BLaER1 (cell line): Measurements from ENCODE around the gene RAB30.

Experiments used
- H3K27ac ChIP-seq: shearing (Covaris generic); formaldehyde crosslinking; 2 replicates; pipeline ENCODE4 v1.8.1; 2022
- H3K27me3 ChIP-seq: shearing (Covaris generic); formaldehyde crosslinking; 2 replicates; pipeline ENCODE4 v1.8.1; 2022
- H3K36me3 ChIP-seq: shearing (Covaris generic); formaldehyde crosslinking; 2 replicates; pipeline ENCODE4 v1.8.1; 2022
- H3K4me1 ChIP-seq: shearing (Covaris generic); formaldehyde crosslinking; 2 replicates; pipeline ENCODE4 v1.8.1; 2022
- H3K4me2 ChIP-seq: shearing (Covaris generic); formaldehyde crosslinking; 2 replicates; pipeline ENCODE4 v1.8.1; 2022
- H3K4me3 ChIP-seq: shearing (Covaris generic); formaldehyde crosslinking; 2 replicates; pipeline ENCODE4 v1.8.1; 2022
- H3K9ac ChIP-seq: shearing (Covaris generic); formaldehyde crosslinking; 2 replicates; pipeline ENCODE4 v1.8.1; 2022
- H3K9me3 ChIP-seq: shearing (Covaris generic); formaldehyde crosslinking; 2 replicates; pipeline ENCODE4 v1.8.1; 2022
- H4K20me1 ChIP-seq: shearing (Covaris generic); formaldehyde crosslinking; 2 replicates; pipeline ENCODE4 v1.8.1; 2022
- Cebpa-rat ChIP-seq: shearing (Covaris generic); IDR thresholded peaks from 2 replicates; pipeline ENCODE4 v1.8.1; 2022

The RAB30 gene

DNA sequence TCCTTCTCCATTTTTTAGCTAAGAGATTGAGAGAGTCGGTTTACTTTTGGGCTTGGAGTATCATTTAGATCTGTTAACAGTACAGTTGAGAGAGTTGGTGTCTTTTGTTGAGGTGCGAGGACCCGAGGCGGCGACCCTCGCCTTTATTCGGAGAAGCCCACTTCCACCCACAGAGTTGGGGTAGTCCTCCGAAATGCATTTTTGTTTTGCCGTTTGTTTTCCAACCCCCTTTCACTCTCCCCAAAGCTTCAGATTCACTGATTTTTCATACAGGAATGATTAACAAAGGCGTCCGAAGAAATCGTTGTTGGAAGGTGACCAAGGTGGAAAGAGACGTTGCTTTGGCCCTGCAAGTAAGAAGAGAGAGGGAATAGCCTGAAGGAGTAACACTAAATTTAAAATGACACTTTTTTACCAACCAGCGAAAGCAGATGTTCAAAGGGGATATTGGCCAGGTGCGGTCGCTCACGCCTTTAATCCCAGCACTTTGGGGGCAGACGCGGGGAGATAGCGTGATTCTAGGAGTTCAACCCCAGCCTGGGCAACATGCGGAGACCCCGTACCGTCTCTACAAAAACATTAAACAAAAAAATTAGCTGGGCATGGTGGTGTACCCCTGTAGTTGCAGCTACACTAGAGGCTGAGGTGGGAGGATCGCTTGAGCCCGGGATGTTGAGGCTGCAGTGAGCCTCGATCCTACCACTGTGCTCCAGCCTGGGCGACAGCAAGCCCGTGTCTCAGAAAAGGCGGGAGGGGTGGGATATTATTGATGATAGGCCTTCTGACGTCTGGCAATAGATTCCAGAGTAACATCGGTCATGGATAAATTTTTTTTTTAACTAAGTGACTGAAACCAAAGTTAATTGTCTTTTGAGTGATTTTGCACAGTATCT, 899 bp upstream of the RAB30 start:
- TF ChIP-seq Cebpa-rat, result no peak
- H3K9ac ChIP-seq, result peak overlapping the region; percentile 93
- H3K36me3 ChIP-seq, result peaks cover 32% of the 10 kb centered on the region
- no peaks in the 10 kb centered on the region for H3K9me3 ChIP-seq
- H3K27ac ChIP-seq, result peak overlapping the region; percentile 95
- peak overlapping the region; percentile 91 for H3K4me2 ChIP-seq
- peaks cover 34% of the 10 kb centered on the region for H3K27me3 ChIP-seq
- peak overlapping the region; percentile 76 for H3K4me3 ChIP-seq
- H3K4me1 ChIP-seq, result peaks cover 24% of the 10 kb centered on the region
- H4K20me1 ChIP-seq, result peaks cover 8% of the 10 kb centered on the region; the same call in 1 of the 2 replicates

DNA sequence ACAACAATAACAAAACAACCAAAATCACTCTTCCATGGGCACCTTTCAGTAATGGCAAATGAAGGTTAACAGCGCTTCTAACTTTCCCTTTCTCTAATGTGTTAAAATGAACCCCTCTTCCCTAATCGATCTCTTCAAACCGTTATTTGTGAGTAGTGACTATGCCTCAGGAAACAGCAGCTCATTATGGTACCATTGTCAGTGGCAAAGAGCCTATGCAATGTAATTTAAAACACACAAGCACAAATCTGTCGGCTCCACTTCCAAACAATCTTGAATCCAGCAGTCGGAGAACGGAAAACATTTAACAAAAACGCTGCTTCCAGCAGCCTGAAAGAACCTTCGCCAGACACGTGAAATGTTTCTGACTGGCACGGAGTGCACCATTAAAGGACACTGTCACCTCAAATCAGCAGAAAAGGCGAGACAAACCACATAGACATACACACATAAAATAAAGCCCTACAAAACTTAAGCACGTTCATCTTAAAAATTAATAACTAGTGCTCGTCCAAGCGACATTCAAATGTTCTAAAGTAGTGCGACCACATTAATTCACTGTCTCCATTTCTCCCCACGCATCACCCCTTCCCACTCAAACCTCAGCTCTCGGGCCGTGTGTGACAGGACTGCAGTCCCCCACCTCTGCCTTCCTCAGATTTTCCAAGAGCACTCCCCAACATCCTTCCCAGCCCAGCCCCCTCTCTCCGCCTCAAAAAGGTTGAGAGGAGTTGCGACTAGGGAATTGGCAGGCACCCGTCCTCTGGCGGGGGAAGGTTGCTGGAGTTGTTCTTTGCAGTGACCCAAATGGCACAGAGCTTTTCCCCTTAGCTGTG, 748 bp downstream of the RAB30 start:
- Histone ChIP-seq H3K36me3 (peaks cover 18% of the 10 kb centered on the region), H3K27me3 (peaks cover 34% of the 10 kb centered on the region), H3K9me3 (no peaks in the 10 kb centered on the region), H3K27ac (no peak overlapping the region), H3K4me3 (peak overlapping the region; percentile 76), H3K9ac (peak overlapping the region; percentile 93), H3K4me2 (peak overlapping the region; percentile 97), H4K20me1 (peaks cover 8% of the 10 kb centered on the region; the same call in 1 of the 2 replicates), H3K4me1 (peaks cover 24% of the 10 kb centered on the region)
- no peak for TF ChIP-seq Cebpa-rat

DNA sequence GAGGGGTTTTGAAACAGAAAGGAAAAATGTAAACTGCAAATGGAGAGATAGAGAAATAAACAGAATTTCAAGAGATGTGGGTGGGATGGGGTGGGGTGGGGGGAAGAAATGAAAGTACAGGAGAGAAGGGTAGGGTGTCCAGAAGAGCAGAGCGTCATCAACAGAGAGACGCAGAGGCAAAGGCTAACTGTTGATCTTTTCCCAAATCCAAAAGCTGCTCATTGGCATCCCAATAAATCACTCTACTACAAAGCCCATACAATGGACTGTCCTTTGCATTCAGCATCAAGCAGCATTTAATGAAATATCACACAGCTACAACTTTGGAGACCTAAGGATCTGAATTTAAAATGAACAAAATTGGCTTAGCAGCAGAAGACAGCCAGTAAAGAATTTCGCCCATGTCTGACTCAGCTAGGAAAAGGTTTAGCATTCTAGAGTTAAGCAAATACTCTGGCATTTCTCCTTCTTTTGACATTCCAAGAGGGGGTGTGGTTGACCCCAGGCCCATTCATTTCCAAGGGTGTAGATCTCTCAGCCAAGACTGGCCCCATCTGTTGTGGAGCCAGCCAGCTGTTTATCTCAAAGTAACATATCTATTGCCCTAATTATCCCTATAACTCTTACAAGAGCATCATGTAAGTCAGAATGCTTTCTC, 1.5 kb downstream of the RAB30 start:
- Histone ChIP-seq H3K27me3 (peaks cover 34% of the 10 kb centered on the region), H3K9ac (no peak overlapping the region), H3K4me1 (peaks cover 24% of the 10 kb centered on the region), H3K36me3 (peaks cover 16% of the 10 kb centered on the region), H3K4me3 (peak overlapping the region; percentile 76), H3K4me2 (peak overlapping the region; percentile 97), H3K27ac (no peak overlapping the region), H4K20me1 (peaks cover 8% of the 10 kb centered on the region; the same call in 1 of the 2 replicates), H3K9me3 (no peaks in the 10 kb centered on the region)
- no peak for TF ChIP-seq Cebpa-rat

DNA sequence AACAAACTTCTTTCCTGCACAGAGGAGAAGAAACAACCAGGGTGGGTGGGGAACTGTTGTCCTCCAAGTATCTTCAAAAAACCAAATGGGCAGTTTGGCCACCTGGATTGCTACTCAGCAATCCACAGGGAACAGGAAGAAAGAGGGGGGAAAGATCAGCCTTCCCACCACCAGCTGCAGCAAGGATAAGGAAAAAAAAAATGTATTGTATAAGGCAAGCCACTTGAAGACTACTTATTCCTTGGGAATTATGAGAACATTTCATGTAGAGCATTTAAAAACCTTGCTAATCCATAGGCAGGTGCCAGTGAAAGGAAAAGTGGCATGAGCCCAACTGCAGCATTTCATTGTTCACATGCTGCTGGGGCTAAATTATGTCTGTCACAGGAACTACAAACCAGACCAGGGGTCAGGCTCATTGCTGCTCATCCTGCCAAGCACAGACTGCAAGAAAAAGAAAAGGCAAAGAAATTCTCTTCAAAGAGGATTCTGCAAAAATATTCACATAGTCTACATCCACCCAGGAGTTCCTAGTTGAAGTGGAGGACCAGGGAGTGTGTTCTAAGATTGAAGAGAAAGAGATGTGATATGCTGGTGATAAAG, 2.2 kb downstream of the RAB30 start:
- Histone ChIP-seq H3K9ac (no peak overlapping the region), H3K4me1 (peaks cover 28% of the 10 kb centered on the region), H3K27me3 (peaks cover 34% of the 10 kb centered on the region), H3K36me3 (peaks cover 10% of the 10 kb centered on the region), H3K4me2 (no peak overlapping the region), H3K9me3 (no peaks in the 10 kb centered on the region), H3K27ac (no peak overlapping the region), H3K4me3 (no peak overlapping the region), H4K20me1 (peaks cover 8% of the 10 kb centered on the region; the same call in 1 of the 2 replicates)
- TF ChIP-seq Cebpa-rat, result no peak

DNA sequence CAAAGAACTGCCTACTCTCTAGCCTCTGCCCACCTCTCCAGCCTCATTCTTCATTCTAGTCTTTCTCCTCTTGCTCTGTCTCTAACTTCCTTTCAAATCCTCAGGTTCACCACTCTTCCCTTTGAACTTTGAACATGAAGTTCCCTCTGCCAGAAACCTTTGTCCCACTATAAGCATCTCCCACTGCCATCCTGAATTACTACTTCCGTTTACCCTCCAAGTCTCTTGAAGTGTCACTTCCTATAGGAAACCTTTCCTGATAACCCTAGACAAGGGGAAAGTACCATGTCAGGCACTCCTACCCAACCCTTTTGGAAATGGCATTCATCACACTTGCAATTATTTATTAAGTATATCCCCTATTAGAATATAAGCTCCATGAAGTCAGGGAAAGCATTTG, 3.1 kb downstream of the RAB30 start:
- Histone ChIP-seq H3K27ac (no peak overlapping the region), H3K4me3 (no peak overlapping the region), H3K9me3 (no peaks in the 10 kb centered on the region), H3K36me3 (0 out of 2 replicates have a peak, but pooled peaks cover under 1% of the 10 kb centered on the region), H3K4me2 (no peak overlapping the region), H3K27me3 (peaks cover 34% of the 10 kb centered on the region), H3K9ac (no peak overlapping the region), H4K20me1 (peaks cover 8% of the 10 kb centered on the region; the same call in 1 of the 2 replicates), H3K4me1 (peaks cover 33% of the 10 kb centered on the region)
- no peak for TF ChIP-seq Cebpa-rat

DNA sequence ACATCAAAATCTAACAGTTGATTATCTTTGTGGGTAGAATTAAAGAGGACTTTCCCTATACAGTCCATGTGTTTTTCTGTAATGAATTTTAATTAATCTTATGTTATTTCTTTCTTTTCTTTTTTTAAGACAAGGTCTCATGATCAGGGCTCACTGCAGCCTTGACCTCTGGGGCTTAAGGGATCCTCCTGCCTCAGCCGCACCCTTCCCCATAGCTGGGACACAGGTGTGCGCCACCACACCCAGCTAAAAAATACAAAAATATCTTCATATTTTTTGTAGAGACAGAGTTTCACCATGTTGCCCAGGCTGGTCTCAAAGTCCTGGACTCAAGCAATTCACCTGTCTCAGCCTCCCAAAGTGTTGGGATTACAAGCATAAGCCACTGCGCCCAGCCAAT, 7.7 kb downstream of the RAB30 start:
- Histone ChIP-seq H3K4me3 (no peak overlapping the region), H3K27me3 (peaks cover 8% of the 10 kb centered on the region), H3K27ac (no peak overlapping the region), H3K4me2 (peak overlapping the region; percentile 77; the same call in 1 of the 2 replicates), H3K4me1 (peaks cover 36% of the 10 kb centered on the region), H4K20me1 (0 out of 2 replicates have a peak, but pooled peaks cover under 1% of the 10 kb centered on the region), H3K9me3 (0 out of 2 replicates have a peak, but pooled peaks cover 15% of the 10 kb centered on the region), H3K36me3 (no peaks in the 10 kb centered on the region; the same call in 1 of the 2 replicates), H3K9ac (no peak overlapping the region)
- no peak for TF ChIP-seq Cebpa-rat

DNA sequence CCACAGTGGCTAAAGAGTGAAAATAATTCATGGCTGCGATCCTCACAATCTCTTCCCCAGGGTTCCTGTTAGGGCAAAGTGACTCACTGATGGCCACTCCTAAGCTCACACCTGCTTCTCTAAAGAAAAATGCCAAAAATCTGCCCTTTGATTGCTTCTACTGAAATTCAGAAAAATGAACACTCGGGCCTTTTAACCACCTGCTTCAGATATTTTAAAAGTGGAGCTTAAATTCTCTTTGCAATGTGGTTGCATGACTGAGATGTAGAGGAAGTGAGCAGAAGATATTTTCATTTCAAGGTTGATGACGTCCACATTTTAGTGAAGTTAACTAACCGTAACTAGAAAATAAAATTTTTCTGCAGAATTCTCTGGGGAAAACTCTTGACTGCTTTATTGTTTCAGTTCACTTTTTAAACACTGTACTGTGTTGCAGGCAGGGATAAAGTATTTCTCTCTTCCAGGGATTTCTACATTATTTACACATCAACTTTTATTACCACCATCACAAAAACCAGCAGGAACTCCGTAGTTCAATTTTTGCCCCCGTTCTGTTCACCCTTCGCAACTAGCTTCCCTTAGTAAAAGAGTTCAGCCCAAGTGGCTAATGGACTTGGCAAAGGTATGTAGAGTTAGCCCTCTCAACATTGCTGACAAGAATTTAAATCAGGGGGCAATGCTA, 8.5 kb downstream of the RAB30 start:
- Histone ChIP-seq H3K4me2 (peak overlapping the region; percentile 77), H3K27me3 (peaks cover under 1% of the 10 kb centered on the region; the same call in 1 of the 2 replicates), H3K27ac (peak overlapping the region; percentile 62), H3K9ac (0 out of 2 replicates have a peak overlapping the region, but pooled peaks have one; percentile 28), H3K36me3 (no peaks in the 10 kb centered on the region; the same call in 1 of the 2 replicates), H3K4me1 (peaks cover 36% of the 10 kb centered on the region), H3K4me3 (peak overlapping the region; percentile 53), H4K20me1 (no peaks in the 10 kb centered on the region), H3K9me3 (0 out of 2 replicates have a peak, but pooled peaks cover 15% of the 10 kb centered on the region)
- TF ChIP-seq Cebpa-rat, result no peak

DNA sequence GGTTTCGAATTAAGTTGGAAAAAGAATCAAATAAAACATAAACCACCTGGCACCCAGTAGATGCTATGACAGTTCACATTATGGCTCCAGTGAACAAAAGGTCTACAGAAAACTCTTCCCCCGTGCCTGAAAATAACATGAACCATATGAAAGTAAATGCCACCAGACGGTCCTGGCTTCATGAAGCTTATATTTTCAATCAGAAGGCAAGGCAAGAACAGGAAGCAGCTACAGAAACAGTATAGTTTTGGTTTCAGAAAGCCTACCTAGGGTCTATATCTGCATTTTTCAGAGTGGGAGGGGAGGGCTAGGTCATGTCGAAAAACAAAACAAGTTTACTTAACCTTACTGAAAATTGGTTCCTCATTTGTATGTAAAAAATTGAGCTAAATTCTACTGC, 9.8 kb downstream of the RAB30 start:
- H3K9ac ChIP-seq, result no peak overlapping the region
- no peak overlapping the region; the same call in 1 of the 2 replicates for H3K27ac ChIP-seq
- H3K4me3 ChIP-seq, result no peak overlapping the region
- H3K4me1 ChIP-seq, result peaks cover 36% of the 10 kb centered on the region
- H3K4me2 ChIP-seq, result peak overlapping the region; percentile 77
- H3K36me3 ChIP-seq, result no peaks in the 10 kb centered on the region; the same call in 1 of the 2 replicates
- no peaks in the 10 kb centered on the region for H4K20me1 ChIP-seq
- 0 out of 2 replicates have a peak, but pooled peaks cover 15% of the 10 kb centered on the region for H3K9me3 ChIP-seq
- H3K27me3 ChIP-seq, result no peaks in the 10 kb centered on the region
- no peak for TF ChIP-seq Cebpa-rat
